ENCODE measurements around the gene SCFD1.
"Not testable (repeated sequence)": the region's sequence is repeated elsewhere in the genome, so short reads cannot be mapped to it uniquely, and the experiment has no call there.

SCFD1 gene

GRCh38 chr14:30596935-30597334, 25.2 kb upstream of the SCFD1 start:
- peaks cover 55% of the 10 kb centered on the region for H3K36me3 ChIP-seq (ENCODE audit: insufficient read depth, low read length)
- H3K27me3 ChIP-seq (ENCODE audit: insufficient read depth, low read length) = no peaks in the 10 kb centered on the region
- H3K4me3 ChIP-seq (ENCODE audit: low read length) = no peak overlapping the region
- H3K4me1 ChIP-seq (ENCODE audit: insufficient read depth, low read length) = no peaks in the 10 kb centered on the region
- H3K9me3 ChIP-seq (ENCODE audit: low read length) = no peaks in the 10 kb centered on the region
- no peak overlapping the region for H2AFZ ChIP-seq (ENCODE audit: low read depth, low read length)

- Histone ChIP-seq H3K4me3 (ENCODE audit: low read length) (no peak overlapping the region), H3K27me3 (ENCODE audit: insufficient read depth, low read length) (no peaks in the 10 kb centered on the region), H3K9me3 (ENCODE audit: low read length) (no peaks in the 10 kb centered on the region), H3K4me1 (ENCODE audit: insufficient read depth, low read length) (no peaks in the 10 kb centered on the region), H3K36me3 (ENCODE audit: insufficient read depth, low read length) (peaks cover 56% of the 10 kb centered on the region), H2AFZ (ENCODE audit: low read depth, low read length) (no peak overlapping the region)
These were observed 24.6 kb upstream of the SCFD1 start for GRCh38 chr14:30597504-30597903.

- no peaks in the 10 kb centered on the region for H3K4me1 ChIP-seq (ENCODE audit: insufficient read depth, low read length)
- H3K27me3 ChIP-seq (ENCODE audit: insufficient read depth, low read length) = no peaks in the 10 kb centered on the region
- peaks cover 71% of the 10 kb centered on the region for H3K36me3 ChIP-seq (ENCODE audit: insufficient read depth, low read length)
- no peaks in the 10 kb centered on the region for H3K9me3 ChIP-seq (ENCODE audit: low read length)
- H3K4me3 ChIP-seq (ENCODE audit: low read length) = no peak overlapping the region
- no peak overlapping the region for H2AFZ ChIP-seq (ENCODE audit: low read depth, low read length)
These were observed 20.9 kb upstream of the SCFD1 start for GRCh38 chr14:30600922-30601918.

- Histone ChIP-seq H3K9me3 (ENCODE audit: low read length) (no peaks in the 10 kb centered on the region), H3K36me3 (ENCODE audit: insufficient read depth, low read length) (peaks cover 68% of the 10 kb centered on the region), H2AFZ (ENCODE audit: low read depth, low read length) (no peak overlapping the region), H3K27me3 (ENCODE audit: insufficient read depth, low read length) (no peaks in the 10 kb centered on the region), H3K4me1 (ENCODE audit: insufficient read depth, low read length) (no peaks in the 10 kb centered on the region), H3K4me3 (ENCODE audit: low read length) (no peak overlapping the region)
These were observed 18.7 kb upstream of the SCFD1 start for GRCh38 chr14:30603402-30603801.

- H3K4me1 ChIP-seq (ENCODE audit: insufficient read depth, low read length); H3K4me3 ChIP-seq (ENCODE audit: low read length); H2AFZ ChIP-seq (ENCODE audit: low read depth, low read length); H3K9me3 ChIP-seq (ENCODE audit: low read length); H3K27me3 ChIP-seq (ENCODE audit: insufficient read depth, low read length): not testable (repeated sequence)
- H3K36me3 ChIP-seq (ENCODE audit: insufficient read depth, low read length) = peaks cover 64% of the 10 kb centered on the region
These were observed 17.4 kb upstream of the SCFD1 start for GRCh38 chr14:30604696-30605095.

GRCh38 chr14:30607156-30607780, 14.9 kb upstream of the SCFD1 start:
- Histone ChIP-seq H3K9me3 (ENCODE audit: low read length) (no peaks in the 10 kb centered on the region), H3K4me3 (ENCODE audit: low read length) (no peak overlapping the region), H2AFZ (ENCODE audit: low read depth, low read length) (no peak overlapping the region), H3K4me1 (ENCODE audit: insufficient read depth, low read length) (no peaks in the 10 kb centered on the region), H3K27me3 (ENCODE audit: insufficient read depth, low read length) (no peaks in the 10 kb centered on the region), H3K36me3 (ENCODE audit: insufficient read depth, low read length) (peaks cover 59% of the 10 kb centered on the region)

GRCh38 chr14:30608533-30609006, 13.5 kb upstream of the SCFD1 start:
- peaks cover 53% of the 10 kb centered on the region for H3K36me3 ChIP-seq (ENCODE audit: insufficient read depth, low read length)
- H3K4me1 ChIP-seq (ENCODE audit: insufficient read depth, low read length) = no peaks in the 10 kb centered on the region
- H2AFZ ChIP-seq (ENCODE audit: low read depth, low read length) = no peak overlapping the region
- H3K9me3 ChIP-seq (ENCODE audit: low read length) = no peaks in the 10 kb centered on the region
- no peaks in the 10 kb centered on the region for H3K27me3 ChIP-seq (ENCODE audit: insufficient read depth, low read length)
- no peak overlapping the region for H3K4me3 ChIP-seq (ENCODE audit: low read length)

- H3K4me1 ChIP-seq (ENCODE audit: insufficient read depth, low read length) = no peaks in the 10 kb centered on the region
- no peaks in the 10 kb centered on the region for H3K9me3 ChIP-seq (ENCODE audit: low read length)
- no peak overlapping the region for H2AFZ ChIP-seq (ENCODE audit: low read depth, low read length)
- H3K4me3 ChIP-seq (ENCODE audit: low read length) = no peak overlapping the region
- no peaks in the 10 kb centered on the region for H3K27me3 ChIP-seq (ENCODE audit: insufficient read depth, low read length)
- H3K36me3 ChIP-seq (ENCODE audit: insufficient read depth, low read length) = peaks cover 47% of the 10 kb centered on the region
These were observed 11.3 kb upstream of the SCFD1 start for GRCh38 chr14:30610787-30611343.

- H3K4me3 ChIP-seq (ENCODE audit: low read length) = no peak overlapping the region
- H2AFZ ChIP-seq (ENCODE audit: low read depth, low read length) = no peak overlapping the region
- no peaks in the 10 kb centered on the region for H3K4me1 ChIP-seq (ENCODE audit: insufficient read depth, low read length)
- peaks cover 48% of the 10 kb centered on the region for H3K36me3 ChIP-seq (ENCODE audit: insufficient read depth, low read length)
- H3K9me3 ChIP-seq (ENCODE audit: low read length) = no peaks in the 10 kb centered on the region
- H3K27me3 ChIP-seq (ENCODE audit: insufficient read depth, low read length) = no peaks in the 10 kb centered on the region
These were observed 8.0 kb upstream of the SCFD1 start for GRCh38 chr14:30614155-30614554.

GRCh38 chr14:30620178-30620577, 1.9 kb upstream of the SCFD1 start:
- no peak overlapping the region for H2AFZ ChIP-seq (ENCODE audit: low read depth, low read length)

GRCh38 chr14:30621354-30621939, 672 bp upstream of the SCFD1 start:
- Histone ChIP-seq H3K9me3 (ENCODE audit: low read length) (peaks cover 4% of the 10 kb centered on the region), H3K36me3 (ENCODE audit: insufficient read depth, low read length) (peaks cover 9% of the 10 kb centered on the region), H3K4me1 (ENCODE audit: insufficient read depth, low read length) (peaks cover 10% of the 10 kb centered on the region), H3K4me3 (ENCODE audit: low read length) (peak overlapping the region; percentile 72), H2AFZ (ENCODE audit: low read depth, low read length) (peak overlapping the region; percentile 74), H3K27me3 (ENCODE audit: insufficient read depth, low read length) (no peaks in the 10 kb centered on the region)

More at GRCh38 chr14:30620178-30620577, 1.9 kb upstream of the SCFD1 start:
- no peak overlapping the region for H3K4me3 ChIP-seq (ENCODE audit: low read length)
- peaks cover 4% of the 10 kb centered on the region for H3K9me3 ChIP-seq (ENCODE audit: low read length)
- H3K27me3 ChIP-seq (ENCODE audit: insufficient read depth, low read length) = no peaks in the 10 kb centered on the region
- H3K36me3 ChIP-seq (ENCODE audit: insufficient read depth, low read length) = peaks cover 17% of the 10 kb centered on the region
- H3K4me1 ChIP-seq (ENCODE audit: insufficient read depth, low read length) = peaks cover 10% of the 10 kb centered on the region

GRCh38 chr14:30623412-30624131, 1.5 kb downstream of the SCFD1 start:
- peaks cover 2% of the 10 kb centered on the region for H3K36me3 ChIP-seq (ENCODE audit: insufficient read depth, low read length)
- no peak overlapping the region for H2AFZ ChIP-seq (ENCODE audit: low read depth, low read length)
- no peaks in the 10 kb centered on the region for H3K27me3 ChIP-seq (ENCODE audit: insufficient read depth, low read length)
- peaks cover 10% of the 10 kb centered on the region for H3K4me1 ChIP-seq (ENCODE audit: insufficient read depth, low read length)
- H3K9me3 ChIP-seq (ENCODE audit: low read length) = peaks cover 4% of the 10 kb centered on the region
- H3K4me3 ChIP-seq (ENCODE audit: low read length) = peak overlapping the region; percentile 72
